ENCODE results near the gene CD101.

- TF ChIP-seq YY1 (IDR thresholded peaks at IDR 0.05; ENCODE audit: extremely low read depth, insufficient replicate concordance, low read depth, low read length), result no peak
- no peak for TF ChIP-seq POLR2A (IDR thresholded peaks at IDR 0.05; ENCODE audit: borderline replicate concordance, extremely low read depth, insufficient read depth, insufficient read length)
- no peak for TF ChIP-seq EZH2 (IDR thresholded peaks at IDR 0.05)
- TF ChIP-seq ZNF274 (IDR thresholded peaks at IDR 0.05; ENCODE audit: low read depth, low read length), result no peak
- TF ChIP-seq, protein P1, sequence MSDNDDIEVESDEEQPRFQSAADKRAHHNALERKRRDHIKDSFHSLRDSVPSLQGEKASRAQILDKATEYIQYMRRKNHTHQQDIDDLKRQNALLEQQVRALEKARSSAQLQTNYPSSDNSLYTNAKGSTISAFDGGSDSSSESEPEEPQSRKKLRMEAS (IDR thresholded peaks at IDR 0.05), result no peak
- no peak for TF ChIP-seq JUND (IDR thresholded peaks at IDR 0.05)
- TF ChIP-seq, protein P2, sequence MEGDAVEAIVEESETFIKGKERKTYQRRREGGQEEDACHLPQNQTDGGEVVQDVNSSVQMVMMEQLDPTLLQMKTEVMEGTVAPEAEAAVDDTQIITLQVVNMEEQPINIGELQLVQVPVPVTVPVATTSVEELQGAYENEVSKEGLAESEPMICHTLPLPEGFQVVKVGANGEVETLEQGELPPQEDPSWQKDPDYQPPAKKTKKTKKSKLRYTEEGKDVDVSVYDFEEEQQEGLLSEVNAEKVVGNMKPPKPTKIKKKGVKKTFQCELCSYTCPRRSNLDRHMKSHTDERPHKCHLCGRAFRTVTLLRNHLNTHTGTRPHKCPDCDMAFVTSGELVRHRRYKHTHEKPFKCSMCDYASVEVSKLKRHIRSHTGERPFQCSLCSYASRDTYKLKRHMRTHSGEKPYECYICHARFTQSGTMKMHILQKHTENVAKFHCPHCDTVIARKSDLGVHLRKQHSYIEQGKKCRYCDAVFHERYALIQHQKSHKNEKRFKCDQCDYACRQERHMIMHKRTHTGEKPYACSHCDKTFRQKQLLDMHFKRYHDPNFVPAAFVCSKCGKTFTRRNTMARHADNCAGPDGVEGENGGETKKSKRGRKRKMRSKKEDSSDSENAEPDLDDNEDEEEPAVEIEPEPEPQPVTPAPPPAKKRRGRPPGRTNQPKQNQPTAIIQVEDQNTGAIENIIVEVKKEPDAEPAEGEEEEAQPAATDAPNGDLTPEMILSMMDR (IDR thresholded peaks at IDR 0.05 in 2 of 3, conservative IDR thresholded peaks at IDR 0.05 in 1 of 3; ENCODE audit: borderline replicate concordance in 1 of 3, insufficient read depth in 1 of 3, low read depth in 2 of 3, low read length in 2 of 3), result no peak
- no peak for TF ChIP-seq SIN3A (IDR thresholded peaks at IDR 0.05; ENCODE audit: low read depth)
Observed at GRCh38 chr1:117066367-117066766, 64.8 kb downstream of the CD101 start.
